Neuronal stem cell (in vitro differentiated cells): ENCODE measurements around the gene KLF4.

Experiments used
- DNase-seq: peaks from one replicate; pipeline ENCODE4 v3.0.0-alpha.2; 2013; ENCODE audit warnings: low spot score
- H2AFZ ChIP-seq: one replicate; pipeline ENCODE4 v1.6.1; 2013; ENCODE audit warnings: mild to moderate bottlenecking, low read length, inconsistent platforms
- H2AK5ac ChIP-seq: 2 replicates; pipeline ENCODE4 v1.6.1; 2013; ENCODE audit warnings: low read depth, mild to moderate bottlenecking, inconsistent platforms, low read length, moderate library complexity, mixed read lengths
- H2BK120ac ChIP-seq: 2 replicates; pipeline ENCODE4 v1.6.1; 2013; ENCODE audit warnings: low read depth, mild to moderate bottlenecking, inconsistent platforms, low read length, moderate library complexity, mixed read lengths
- H2BK12ac ChIP-seq: one replicate; pipeline ENCODE4 v1.6.1; 2013; ENCODE audit warnings: low read length, inconsistent platforms
- H2BK15ac ChIP-seq: 2 replicates; pipeline ENCODE4 v1.6.1; 2013; ENCODE audit warnings: mild to moderate bottlenecking, low read length, inconsistent platforms, mixed read lengths
- H2BK5ac ChIP-seq: one replicate; pipeline ENCODE4 v1.6.1; 2013; ENCODE audit warnings: inconsistent platforms, mild to moderate bottlenecking, low read length, moderate library complexity
- H3K14ac ChIP-seq: one replicate; pipeline ENCODE4 v1.6.1; 2013; ENCODE audit warnings: low read length, inconsistent platforms
- H3K18ac ChIP-seq: 2 replicates; pipeline ENCODE4 v1.6.1; 2013; ENCODE audit warnings: low read length, inconsistent platforms
- H3K23ac ChIP-seq: 2 replicates; pipeline ENCODE4 v1.6.1; 2013; ENCODE audit warnings: low read depth, mild to moderate bottlenecking, mixed read lengths, low read length, inconsistent platforms; ENCODE audit not compliant: poor library complexity
- H3K27ac ChIP-seq: replicated peaks from 3 replicates; pipeline ENCODE4 v1.5.1; 2013; ENCODE audit warnings: low read length, inconsistent platforms
- H3K27me3 ChIP-seq, 3 experiments: 2 replicates each; pipeline ENCODE4 v1.6.1; 2013; ENCODE audit warnings: low read length in 3 of 3, mild to moderate bottlenecking in 2 of 3, inconsistent platforms in 1 of 3, low read depth in 1 of 3, mixed read lengths in 1 of 3, moderate library complexity in 1 of 3; ENCODE audit not compliant: control insufficient read depth in 3 of 3, insufficient read depth in 3 of 3
- H3K36me3 ChIP-seq, 2 donors: replicated peaks in 1 of 2; 2 replicates each; pipeline ENCODE4 v1.6.1; 2013; ENCODE audit warnings: low read length in 2 of 2; ENCODE audit not compliant: control insufficient read depth in 2 of 2, insufficient read depth in 2 of 2
- H3K4ac ChIP-seq: 2 replicates; pipeline ENCODE4 v1.6.1; 2013; ENCODE audit warnings: inconsistent platforms, mild to moderate bottlenecking, low read length, moderate library complexity
- H3K4me1 ChIP-seq, 2 donors: 1 replicate in 1 of 2; 2 replicates in 1 of 2; pipeline ENCODE4 v1.6.1; 2013; ENCODE audit warnings: low read length in 2 of 2, low read depth in 1 of 2; ENCODE audit not compliant: control insufficient read depth in 2 of 2, insufficient read depth in 1 of 2
- H3K4me2 ChIP-seq: one replicate; pipeline ENCODE4 v1.6.1; 2013; ENCODE audit warnings: mild to moderate bottlenecking, low read length, inconsistent platforms; ENCODE audit not compliant: insufficient read depth, poor library complexity, severe bottlenecking
- H3K4me3 ChIP-seq, 2 donors: 2 replicates each; pipeline ENCODE4 v1.5.1; 2013; ENCODE audit warnings: low read length in 2 of 2, mild to moderate bottlenecking in 2 of 2, inconsistent platforms in 1 of 2, moderate library complexity in 1 of 2
- H3K79me1 ChIP-seq: one replicate; pipeline ENCODE4 v1.6.1; 2013; ENCODE audit warnings: low read depth, mild to moderate bottlenecking, inconsistent platforms, low read length, moderate library complexity
- H3K9ac ChIP-seq: one replicate; pipeline ENCODE4 v1.6.1; 2013; ENCODE audit warnings: mild to moderate bottlenecking, low read depth, low read length, inconsistent platforms; ENCODE audit not compliant: poor library complexity
- H3K9me3 ChIP-seq, 2 donors: replicated peaks in 1 of 2; 2 replicates each; pipeline versions ENCODE3 to v1.6.1; 2013; ENCODE audit warnings: low read length in 2 of 2, mild to moderate bottlenecking in 2 of 2, inconsistent platforms in 1 of 2, low read depth in 1 of 2, mixed read lengths in 1 of 2, moderate library complexity in 1 of 2; ENCODE audit not compliant: control insufficient read depth in 2 of 2, insufficient read depth in 1 of 2
- H4K8ac ChIP-seq: one replicate; pipeline ENCODE4 v1.6.1; 2013; ENCODE audit warnings: low read depth, mild to moderate bottlenecking, inconsistent platforms, low read length, moderate library complexity
- H4K91ac ChIP-seq: one replicate; pipeline ENCODE4 v1.6.1; 2013; ENCODE audit warnings: low read length, low read depth, mild to moderate bottlenecking, inconsistent platforms; ENCODE audit not compliant: poor library complexity
- WGBS, 2 donors: extraction: QIAGEN DNeasy Blood & Tissue Kit; methylation state at CpG; one replicate each; pipeline ENCODE4 v1.1.7; 2013; ENCODE audit warnings: missing lambda C conversion rate in 2 of 2, mixed read lengths in 1 of 2; ENCODE audit not compliant: insufficient read length in 2 of 2, insufficient replicate concordance in 1 of 2; ENCODE audit errors: extremely low coverage in 2 of 2; 5-methylcytosine and 5-hydroxymethylcytosine counted together

Gene KLF4

DNA sequence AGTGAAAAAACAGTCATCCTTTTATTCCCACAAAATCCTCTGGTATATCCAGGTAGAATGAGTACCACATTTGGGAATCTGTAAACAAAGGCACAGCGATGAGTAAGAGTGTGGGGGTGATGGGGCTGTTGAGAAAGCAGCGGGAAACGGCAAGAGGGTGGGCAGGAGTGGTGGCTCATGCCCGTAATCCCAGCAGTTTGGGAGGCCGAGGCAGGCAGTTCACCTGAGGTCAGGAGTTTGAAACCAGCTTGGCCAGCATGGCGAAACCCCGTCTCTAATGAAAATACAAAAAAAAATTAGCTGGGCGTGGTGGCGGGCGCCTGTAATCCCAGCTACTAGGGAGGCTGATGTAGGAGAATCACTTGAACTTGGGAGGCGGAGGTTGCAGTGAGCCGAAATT lies 43.1 kb downstream of the KLF4 start:
- Histone ChIP-seq H4K8ac (no peak overlapping the region), H3K27ac (no peak overlapping the region), H2AK5ac (no peak overlapping the region), H3K36me3 (no peaks in the 10 kb centered on the region), H3K18ac (no peak overlapping the region), H3K4ac (no peak overlapping the region), H3K79me1 (no peaks in the 10 kb centered on the region), H3K23ac (no peak overlapping the region), H3K4me3 (no peak overlapping the region), H2BK120ac (no peak overlapping the region), H3K14ac (no peak overlapping the region), H3K4me2 (no peak overlapping the region), H2BK15ac (no peak overlapping the region), H2AFZ (no peak overlapping the region), H3K4me1 (no peaks in the 10 kb centered on the region), H3K27me3 (no peaks in the 10 kb centered on the region), H3K9ac (no peak overlapping the region), H2BK5ac (no peak overlapping the region), H3K9me3 (no peaks in the 10 kb centered on the region), H2BK12ac (no peak overlapping the region), H4K91ac (no peak overlapping the region)
- no CpG with 5 or more reads among the region's 12 CpGs for WGBS, 2 donors
- no peak for DNase-seq

GRCh38 chr9:107443786-107444185 lies 45.8 kb downstream of the KLF4 start:
- Histone ChIP-seq H3K4me2 (no peak overlapping the region), H2BK120ac (no peak overlapping the region), H4K91ac (no peak overlapping the region), H3K9me3 (no peaks in the 10 kb centered on the region), H3K9ac (no peak overlapping the region), H3K14ac (no peak overlapping the region), H3K27me3 (no peaks in the 10 kb centered on the region), H3K79me1 (no peaks in the 10 kb centered on the region), H2AFZ (no peak overlapping the region), H4K8ac (no peak overlapping the region), H3K4me1 (peaks cover 0 to 3% of the 10 kb centered on the region in 2 donors), H3K23ac (no peak overlapping the region), H3K36me3 (no peaks in the 10 kb centered on the region), H3K27ac (no peak overlapping the region), H2AK5ac (peak overlapping the region; percentile 17), H2BK12ac (no peak overlapping the region), H3K4me3 (no peak overlapping the region), H3K18ac (no peak overlapping the region), H3K4ac (no peak overlapping the region), H2BK15ac (no peak overlapping the region), H2BK5ac (no peak overlapping the region)
- WGBS, 2 donors, result no CpG with 5 or more reads among the region's 1 CpG
- no peak for DNase-seq

DNA sequence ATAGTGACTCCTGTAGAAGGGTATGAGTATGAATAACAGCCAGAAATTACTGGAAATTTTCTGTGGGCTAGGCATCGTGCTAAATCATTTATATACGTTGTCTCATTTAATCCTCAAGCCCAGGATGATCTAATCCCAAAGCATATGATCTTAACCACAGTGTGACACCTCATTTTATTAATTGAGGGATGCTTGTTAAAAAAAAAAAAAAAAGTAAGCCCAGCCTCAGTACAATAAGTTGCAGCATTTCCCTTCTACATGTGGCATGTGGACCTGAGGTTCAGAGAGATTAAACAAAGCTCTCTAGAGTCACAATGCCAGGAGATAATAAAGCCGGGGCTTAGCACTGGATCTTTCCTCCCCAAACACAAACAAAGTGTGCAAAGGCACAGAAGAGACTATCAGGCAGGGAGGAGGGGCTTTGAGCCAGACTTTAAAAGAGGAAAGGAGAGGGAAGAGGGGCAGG lies 49.5 kb downstream of the KLF4 start:
- Histone ChIP-seq H2BK12ac (no peak overlapping the region), H2BK120ac (no peak overlapping the region), H2BK15ac (no peak overlapping the region), H3K4ac (no peak overlapping the region), H3K27ac (no peak overlapping the region), H4K8ac (no peak overlapping the region), H2AFZ (no peak overlapping the region), H3K79me1 (no peaks in the 10 kb centered on the region), H3K4me3 (no peak overlapping the region), H4K91ac (no peak overlapping the region), H3K23ac (no peak overlapping the region), H3K9me3 (no peaks in the 10 kb centered on the region), H2BK5ac (no peak overlapping the region), H3K18ac (no peak overlapping the region), H3K36me3 (no peaks in the 10 kb centered on the region), H2AK5ac (no peak overlapping the region), H3K4me2 (peak overlapping the region; percentile 34), H3K9ac (no peak overlapping the region), H3K14ac (no peak overlapping the region), H3K27me3 (peaks cover 0 to 4% (median 0%) of the 10 kb centered on the region in 3 experiments), H3K4me1 (peaks cover 0 to 8% of the 10 kb centered on the region in 2 donors)
- no CpG with 5 or more reads among the region's 3 CpGs for WGBS, 2 donors
- DNase-seq, result peak; percentile 38

DNA sequence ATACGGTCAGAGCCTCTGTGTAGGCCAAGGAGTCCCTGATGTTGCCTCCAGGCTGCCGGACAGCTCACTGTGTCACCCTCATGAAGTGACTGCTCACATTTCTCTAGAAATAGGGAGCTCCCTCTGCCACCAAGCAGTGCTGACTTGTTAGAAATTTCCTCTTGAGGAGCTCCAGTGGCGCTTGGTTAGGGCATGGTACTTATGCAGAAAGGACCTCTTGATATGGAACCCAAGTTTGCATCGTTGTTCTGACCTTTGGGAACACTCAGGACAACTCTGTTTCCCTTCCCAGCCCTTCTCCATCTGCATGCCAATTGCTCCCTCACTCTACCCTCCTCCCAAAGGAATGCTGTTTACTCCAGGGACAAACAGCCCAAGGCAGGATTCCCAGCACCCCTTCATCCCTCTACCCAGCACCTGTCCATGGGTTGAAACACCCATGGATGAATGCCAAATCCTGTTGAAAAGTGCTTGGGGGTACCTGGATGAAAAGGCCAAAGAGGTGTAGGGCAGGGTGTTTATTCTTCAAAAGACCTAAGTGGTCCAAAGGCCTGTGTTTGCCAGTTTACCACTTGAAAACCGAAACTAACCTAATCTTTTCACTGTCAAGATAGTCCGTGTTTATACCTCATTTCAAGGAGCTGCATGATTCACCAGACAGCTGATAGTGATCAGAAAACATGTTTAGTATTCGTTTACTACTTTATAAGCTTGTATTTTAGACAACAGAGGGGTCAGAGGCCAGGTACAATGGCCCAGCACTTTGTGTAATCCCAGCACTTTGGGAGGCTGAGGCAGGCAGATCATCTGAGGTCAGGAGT lies 51.1 kb downstream of the KLF4 start:
- Histone ChIP-seq H2AFZ (no peak overlapping the region), H3K14ac (no peak overlapping the region), H3K4me3 (no peak overlapping the region), H3K4me2 (no peak overlapping the region), H3K9me3 (no peaks in the 10 kb centered on the region), H2AK5ac (no peak overlapping the region), H2BK5ac (no peak overlapping the region), H4K8ac (no peak overlapping the region), H3K27ac (no peak overlapping the region), H4K91ac (no peak overlapping the region), H2BK15ac (no peak overlapping the region), H2BK120ac (no peak overlapping the region), H3K27me3 (peaks cover 0 to 4% (median 0%) of the 10 kb centered on the region in 3 experiments), H3K79me1 (no peaks in the 10 kb centered on the region), H3K18ac (no peak overlapping the region), H3K36me3 (no peaks in the 10 kb centered on the region), H3K23ac (no peak overlapping the region), H3K4ac (no peak overlapping the region), H3K4me1 (peaks cover 0 to 8% of the 10 kb centered on the region in 2 donors), H3K9ac (no peak overlapping the region), H2BK12ac (no peak overlapping the region)
- WGBS, 2 donors, result no CpG with 5 or more reads among the region's 7 CpGs
- DNase-seq, result no peak
